NB4 (cell line): ENCODE data around the gene SMOC2.

Experiments
- DNase-seq: peaks from one replicate; pipeline ENCODE4 v3.0.0; 2010; ENCODE audit warnings: low read depth
- H3K4me3 ChIP-seq: one replicate; pipeline ENCODE4 v1.5.1; 2011; ENCODE audit warnings: mild to moderate bottlenecking, low read depth, low read length, moderate library complexity
- CTCF ChIP-seq: IDR thresholded peaks from one replicate; pipeline ENCODE4 v1.5.1; 2012; ENCODE audit warnings: low read depth, low read length
- MAX ChIP-seq: IDR thresholded peaks from 2 replicates; pipeline ENCODE4 v1.6.1; 2011; ENCODE audit warnings: low read depth, low read length
- MYC ChIP-seq: IDR thresholded peaks from 2 replicates; pipeline ENCODE4 v1.6.1; 2011; ENCODE audit warnings: low read depth, low read length
- POLR2A ChIP-seq: IDR thresholded peaks from 2 replicates; pipeline ENCODE4 v1.6.1; 2011; ENCODE audit warnings: mild to moderate bottlenecking; ENCODE audit not compliant: insufficient read length; ENCODE audit errors: extremely low read depth

SMOC2 gene

GRCh38 chr6:168456907-168457652, 16.1 kb downstream of the SMOC2 start:
- no peak for TF ChIP-seq POLR2A
- TF ChIP-seq MYC: no peak
- TF ChIP-seq CTCF: no peak
- no peak for TF ChIP-seq MAX

DNA sequence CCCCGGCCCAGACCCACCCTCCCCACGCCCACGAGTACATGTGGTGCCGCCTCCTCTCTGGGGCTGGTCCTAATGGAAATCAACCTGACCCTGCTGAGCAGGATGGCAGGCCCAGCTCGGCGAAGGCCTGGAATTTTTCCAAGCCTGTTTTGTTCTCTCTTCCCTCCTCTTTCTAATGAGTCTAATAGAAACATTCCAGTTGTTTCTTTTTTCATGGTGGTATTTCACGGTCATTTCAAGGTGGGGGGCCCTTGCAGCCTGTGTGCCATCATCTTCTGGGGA, 16.6 kb downstream of the SMOC2 start:
- DNase-seq: no peak
- TF ChIP-seq POLR2A (no peak), MYC (no peak), MAX (no peak), CTCF (no peak)
- no peak overlapping the region for H3K4me3 ChIP-seq

More at GRCh38 chr6:168456907-168457652, 16.1 kb downstream of the SMOC2 start:
- DNase-seq: no peak
- no peak overlapping the region for H3K4me3 ChIP-seq

GRCh38 chr6:168458101-168458500, 17.1 kb downstream of the SMOC2 start:
- peak; percentile 7 for DNase-seq
- TF ChIP-seq MAX (no peak), MYC (no peak), CTCF (no peak), POLR2A (no peak)
- no peak overlapping the region for H3K4me3 ChIP-seq

DNA sequence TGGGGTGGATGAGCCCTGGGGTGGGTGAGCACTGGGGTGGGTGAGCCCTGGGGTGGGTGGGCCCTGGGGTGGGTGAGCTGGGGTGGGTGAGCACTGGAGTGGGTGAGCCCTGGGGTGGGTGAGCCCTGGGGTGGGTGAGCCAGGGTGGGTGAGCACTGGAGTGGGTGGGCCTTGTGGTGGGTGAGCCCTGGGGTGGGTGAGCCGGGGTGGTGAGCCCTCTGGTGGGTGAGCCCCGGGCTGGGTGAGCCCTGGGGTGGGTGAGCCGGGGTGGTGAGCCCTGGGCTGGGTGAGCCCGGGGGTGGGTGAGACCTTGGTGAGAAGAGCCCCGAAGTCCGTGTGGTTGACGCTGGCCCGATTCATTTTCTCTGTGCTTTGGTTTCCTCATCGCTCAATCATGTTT, 18.6 kb downstream of the SMOC2 start:
- DNase-seq: no peak
- no peak overlapping the region for H3K4me3 ChIP-seq
- TF ChIP-seq MAX (no peak), POLR2A (no peak), CTCF (no peak), MYC (no peak)

DNA sequence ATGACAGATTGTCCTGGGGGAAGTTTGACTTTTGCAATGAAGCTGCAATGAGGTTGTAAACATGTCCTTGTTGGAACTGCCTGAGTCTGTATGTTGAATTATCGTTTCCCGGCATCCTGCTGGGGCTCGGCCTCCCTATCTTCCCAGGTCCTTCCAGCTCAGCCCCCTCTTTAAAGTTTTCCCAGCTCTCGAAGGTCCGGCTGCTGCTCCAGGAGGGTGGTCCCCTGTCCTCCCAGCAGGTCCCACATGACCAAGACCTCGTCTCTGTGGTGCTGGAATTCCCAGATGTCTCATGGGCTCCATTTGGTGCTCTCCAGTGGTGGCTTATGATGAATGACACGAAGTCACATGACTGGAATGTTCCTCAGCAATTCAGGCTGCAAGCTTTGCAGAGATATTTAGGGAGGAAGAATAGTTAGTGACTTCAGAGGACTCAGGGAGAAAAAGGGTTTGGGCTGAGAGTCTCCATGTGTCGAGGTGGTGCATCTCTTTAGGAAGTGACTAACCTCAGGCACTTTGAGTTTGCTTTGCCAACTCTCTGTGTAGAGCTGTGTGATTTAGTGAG, 21.4 kb downstream of the SMOC2 start:
- no peak overlapping the region for H3K4me3 ChIP-seq
- DNase-seq: no peak
- TF ChIP-seq MYC (no peak), POLR2A (no peak), CTCF (no peak), MAX (no peak)
